ENCODE data around the gene MEIS3.

DNA sequence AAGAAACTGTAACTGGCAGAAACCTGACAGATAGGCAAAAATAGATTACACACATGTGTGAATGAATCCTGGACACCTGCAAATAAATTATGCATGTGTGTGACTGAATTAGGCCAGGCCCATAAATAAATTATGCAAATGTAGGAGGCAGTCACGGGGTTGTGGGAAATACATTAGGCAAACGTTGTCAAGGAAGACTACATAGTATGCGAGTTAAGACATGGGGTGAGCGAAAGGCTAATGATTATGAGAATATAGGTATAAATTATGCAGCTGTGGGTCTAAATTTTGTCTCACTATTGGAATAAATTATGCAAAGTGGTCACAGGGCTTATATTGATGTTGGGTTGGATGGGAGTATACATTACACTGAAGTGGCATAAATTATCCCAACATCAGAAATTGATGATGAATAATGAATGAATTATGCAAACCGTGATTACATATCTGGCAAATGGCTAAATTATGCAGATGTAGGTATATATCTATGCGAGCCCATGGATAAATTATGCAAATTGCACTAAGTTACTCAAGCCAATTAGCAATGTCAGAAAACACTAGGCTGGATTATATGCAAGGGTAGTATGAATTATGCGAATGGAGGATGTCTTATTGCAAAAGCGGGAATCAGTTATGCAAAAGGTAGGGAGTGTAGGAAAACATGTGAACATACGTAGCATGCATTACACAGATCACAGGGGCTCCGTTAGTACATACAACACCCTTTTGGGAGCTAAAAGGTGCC lies 45.5 kb upstream of the MEIS3 start:
- TF ChIP-seq, protein P1, sequence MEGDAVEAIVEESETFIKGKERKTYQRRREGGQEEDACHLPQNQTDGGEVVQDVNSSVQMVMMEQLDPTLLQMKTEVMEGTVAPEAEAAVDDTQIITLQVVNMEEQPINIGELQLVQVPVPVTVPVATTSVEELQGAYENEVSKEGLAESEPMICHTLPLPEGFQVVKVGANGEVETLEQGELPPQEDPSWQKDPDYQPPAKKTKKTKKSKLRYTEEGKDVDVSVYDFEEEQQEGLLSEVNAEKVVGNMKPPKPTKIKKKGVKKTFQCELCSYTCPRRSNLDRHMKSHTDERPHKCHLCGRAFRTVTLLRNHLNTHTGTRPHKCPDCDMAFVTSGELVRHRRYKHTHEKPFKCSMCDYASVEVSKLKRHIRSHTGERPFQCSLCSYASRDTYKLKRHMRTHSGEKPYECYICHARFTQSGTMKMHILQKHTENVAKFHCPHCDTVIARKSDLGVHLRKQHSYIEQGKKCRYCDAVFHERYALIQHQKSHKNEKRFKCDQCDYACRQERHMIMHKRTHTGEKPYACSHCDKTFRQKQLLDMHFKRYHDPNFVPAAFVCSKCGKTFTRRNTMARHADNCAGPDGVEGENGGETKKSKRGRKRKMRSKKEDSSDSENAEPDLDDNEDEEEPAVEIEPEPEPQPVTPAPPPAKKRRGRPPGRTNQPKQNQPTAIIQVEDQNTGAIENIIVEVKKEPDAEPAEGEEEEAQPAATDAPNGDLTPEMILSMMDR (IDR thresholded peaks at IDR 0.05 in 2 of 3, conservative IDR thresholded peaks at IDR 0.05 in 1 of 3; ENCODE audit: control insufficient read depth in 2 of 3, extremely low read depth in 1 of 3, insufficient read depth in 1 of 3, low read depth in 3 of 3, low read length in 3 of 3), result no peak
- TF ChIP-seq LARP7 (IDR thresholded peaks at IDR 0.05) (no peak), MXI1 (IDR thresholded peaks at IDR 0.05; ENCODE audit: low read depth, low read length) (no peak), CHD4 (IDR thresholded peaks at IDR 0.05) (no peak), POLR2AphosphoS5 (IDR thresholded peaks at IDR 0.05; ENCODE audit: low read length) (no peak)
- TF ChIP-seq, protein P2, sequence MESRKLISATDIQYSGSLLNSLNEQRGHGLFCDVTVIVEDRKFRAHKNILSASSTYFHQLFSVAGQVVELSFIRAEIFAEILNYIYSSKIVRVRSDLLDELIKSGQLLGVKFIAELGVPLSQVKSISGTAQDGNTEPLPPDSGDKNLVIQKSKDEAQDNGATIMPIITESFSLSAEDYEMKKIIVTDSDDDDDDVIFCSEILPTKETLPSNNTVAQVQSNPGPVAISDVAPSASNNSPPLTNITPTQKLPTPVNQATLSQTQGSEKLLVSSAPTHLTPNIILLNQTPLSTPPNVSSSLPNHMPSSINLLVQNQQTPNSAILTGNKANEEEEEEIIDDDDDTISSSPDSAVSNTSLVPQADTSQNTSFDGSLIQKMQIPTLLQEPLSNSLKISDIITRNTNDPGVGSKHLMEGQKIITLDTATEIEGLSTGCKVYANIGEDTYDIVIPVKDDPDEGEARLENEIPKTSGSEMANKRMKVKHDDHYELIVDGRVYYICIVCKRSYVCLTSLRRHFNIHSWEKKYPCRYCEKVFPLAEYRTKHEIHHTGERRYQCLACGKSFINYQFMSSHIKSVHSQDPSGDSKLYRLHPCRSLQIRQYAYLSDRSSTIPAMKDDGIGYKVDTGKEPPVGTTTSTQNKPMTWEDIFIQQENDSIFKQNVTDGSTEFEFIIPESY (IDR thresholded peaks at IDR 0.05), result no peak
